Left ventricle myocardium inferior (tissue), 1 donor: ENCODE data around the gene PFKL. TPM values are rescaled to one million over a fixed set of nuclear protein-coding genes. Genes with fewer than 3 reads are reported as not detected.

Experiments used
- DNase-seq: peaks from one replicate; pipeline ENCODE4 v3.0.0-alpha.2; 2020
- H3K27ac ChIP-seq: fragments of 200-600 bp; replicated peaks from 2 replicates; pipeline ENCODE4 v1.8.0; 2021
- H3K27me3 ChIP-seq: fragments of 200-600 bp; 2 replicates; pipeline ENCODE4 v1.8.0; 2021; ENCODE audit warnings: low read depth
- H3K36me3 ChIP-seq: fragments of 200-600 bp; 2 replicates; pipeline ENCODE4 v1.8.0; 2021
- H3K4me1 ChIP-seq: fragments of 200-600 bp; 2 replicates; pipeline ENCODE4 v1.8.0; 2021
- H3K4me3 ChIP-seq: fragments of 200-600 bp; 2 replicates; pipeline ENCODE4 v1.8.0; 2021; ENCODE audit warnings: mild to moderate bottlenecking, moderate library complexity
- H3K9me3 ChIP-seq: fragments of 200-600 bp; replicated peaks from 2 replicates; pipeline ENCODE4 v1.8.0; 2021
- CTCF ChIP-seq: fragments of 200-600 bp; IDR thresholded peaks from 2 replicates; pipeline ENCODE4 v1.8.0; 2021; ENCODE audit warnings: antibody characterized with exemption, mild to moderate bottlenecking, borderline replicate concordance
- intact Hi-C: fragments of 100-400 bp; cut with micrococcal nuclease; formaldehyde crosslinking; loops from one replicate; pipeline ENCODE4 v1.11.0; 2022
- total RNA-seq: library from RNA; stranded (reverse); fragmentation: NEBNext Ultra II Directional; extraction: Animal tissue kit (Norgen Biotek cat#: 25700); gene quantifications from one replicate; pipeline ENCODE4 v1.2.1, GENCODE V29; 2021
- donor health status: DM: no; HTN: yes; CAD: no; lungs with severe emphysema.

PFKL gene
- total RNA-seq, 1 donor from 2014 or later: 47.7 TPM

DNA sequence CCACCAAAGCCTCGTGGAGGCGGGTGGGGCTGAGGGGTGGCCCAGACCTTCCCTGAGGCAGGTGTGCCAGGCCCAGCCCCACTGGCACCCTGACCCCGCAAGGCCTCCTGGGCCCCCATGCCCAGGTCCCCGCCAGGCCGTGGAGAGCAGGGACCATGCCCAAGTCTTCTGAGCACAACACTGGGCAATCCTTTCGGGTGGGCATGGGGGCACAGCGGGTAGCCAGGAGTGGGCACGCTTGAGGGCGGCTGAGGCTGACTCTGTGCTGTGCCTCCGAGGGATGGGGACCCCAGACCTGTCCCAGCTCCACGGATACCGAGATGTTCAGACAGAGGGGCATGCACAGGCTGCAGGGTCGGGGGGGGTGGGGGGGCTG lies 26.4 kb downstream of the PFKL start:
- TF ChIP-seq CTCF: no peak
- no peaks in the 10 kb centered on the region for H3K9me3 ChIP-seq
- intact Hi-C loops: no loop called here
- peaks cover 60% of the 10 kb centered on the region for H3K36me3 ChIP-seq
- DNase-seq: no peak
- no peak overlapping the region for H3K27ac ChIP-seq
- H3K4me3 ChIP-seq: no peak overlapping the region
- no peaks in the 10 kb centered on the region for H3K27me3 ChIP-seq
- no peaks in the 10 kb centered on the region for H3K4me1 ChIP-seq

DNA sequence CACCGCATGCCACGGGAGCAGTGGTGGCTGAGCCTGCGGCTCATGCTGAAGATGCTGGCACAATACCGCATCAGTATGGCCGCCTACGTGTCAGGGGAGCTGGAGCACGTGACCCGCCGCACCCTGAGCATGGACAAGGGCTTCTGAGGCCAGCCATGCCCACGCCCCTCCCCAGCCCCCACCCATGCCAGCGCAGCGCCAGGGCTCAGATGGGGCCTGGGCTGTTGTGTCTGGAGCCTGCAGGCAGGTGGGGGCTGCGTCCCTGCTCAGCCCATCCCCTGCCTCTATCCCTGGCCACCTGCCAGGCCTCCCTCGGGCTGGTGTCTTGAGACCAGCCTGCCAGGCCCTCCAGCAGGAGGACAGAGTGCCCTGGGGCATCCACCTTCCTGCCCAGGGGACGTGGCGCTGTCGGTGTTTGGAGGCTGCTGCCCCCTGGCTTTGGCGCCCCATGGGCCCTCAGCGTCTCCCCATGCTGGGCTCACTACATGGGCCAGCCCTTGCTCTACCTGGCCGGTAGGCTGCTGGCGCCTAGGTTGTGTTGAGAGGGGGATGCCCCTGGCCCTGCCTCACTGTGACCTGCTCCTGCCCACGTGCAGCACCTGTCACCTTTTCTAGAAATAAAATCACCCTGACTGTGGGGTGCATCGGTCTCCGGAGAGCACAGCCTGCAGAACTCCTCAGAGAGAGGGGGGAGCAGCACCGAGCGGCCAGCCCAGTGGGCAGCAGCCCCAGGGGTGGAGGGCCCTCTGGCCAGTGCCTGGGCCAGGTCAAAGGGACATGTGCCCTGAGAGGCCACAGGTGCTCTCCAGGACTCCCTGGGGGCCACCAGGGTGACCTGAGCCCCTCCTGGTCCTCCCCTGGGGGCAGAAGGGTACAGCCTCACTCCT lies 27.1 kb downstream of the PFKL start:
- H3K36me3 ChIP-seq: peaks cover 54% of the 10 kb centered on the region
- no peak overlapping the region for H3K4me3 ChIP-seq
- no peak for TF ChIP-seq CTCF
- intact Hi-C loops: no loop called here
- no peaks in the 10 kb centered on the region for H3K4me1 ChIP-seq
- no peak overlapping the region for H3K27ac ChIP-seq
- no peak for DNase-seq
- no peaks in the 10 kb centered on the region for H3K27me3 ChIP-seq
- no peaks in the 10 kb centered on the region for H3K9me3 ChIP-seq

DNA sequence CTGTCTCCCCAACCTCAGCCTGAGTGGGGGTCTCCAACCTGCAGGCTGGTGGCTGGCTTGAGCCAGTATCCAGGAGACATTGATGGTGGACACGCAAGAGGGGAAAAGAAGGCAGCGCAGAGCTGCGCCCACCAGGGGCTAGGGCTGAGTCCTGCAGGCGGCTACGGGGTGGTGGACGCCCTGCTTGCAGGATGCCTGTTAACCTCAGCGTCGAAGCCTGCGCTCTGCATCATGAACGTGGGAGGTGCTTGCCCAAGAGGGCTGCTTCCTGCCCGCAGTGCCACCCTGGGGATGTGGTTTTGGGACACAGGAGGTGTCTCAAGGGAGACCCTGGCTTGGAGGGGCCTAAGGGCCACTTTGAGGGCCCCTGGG lies 27.7 kb downstream of the PFKL start:
- Histone ChIP-seq H3K4me3 (no peak overlapping the region), H3K27ac (no peak overlapping the region), H3K36me3 (peaks cover 47% of the 10 kb centered on the region), H3K4me1 (no peaks in the 10 kb centered on the region), H3K9me3 (no peaks in the 10 kb centered on the region), H3K27me3 (no peaks in the 10 kb centered on the region)
- intact Hi-C loops: no loop called here
- DNase-seq: no peak
- TF ChIP-seq CTCF: no peak

DNA sequence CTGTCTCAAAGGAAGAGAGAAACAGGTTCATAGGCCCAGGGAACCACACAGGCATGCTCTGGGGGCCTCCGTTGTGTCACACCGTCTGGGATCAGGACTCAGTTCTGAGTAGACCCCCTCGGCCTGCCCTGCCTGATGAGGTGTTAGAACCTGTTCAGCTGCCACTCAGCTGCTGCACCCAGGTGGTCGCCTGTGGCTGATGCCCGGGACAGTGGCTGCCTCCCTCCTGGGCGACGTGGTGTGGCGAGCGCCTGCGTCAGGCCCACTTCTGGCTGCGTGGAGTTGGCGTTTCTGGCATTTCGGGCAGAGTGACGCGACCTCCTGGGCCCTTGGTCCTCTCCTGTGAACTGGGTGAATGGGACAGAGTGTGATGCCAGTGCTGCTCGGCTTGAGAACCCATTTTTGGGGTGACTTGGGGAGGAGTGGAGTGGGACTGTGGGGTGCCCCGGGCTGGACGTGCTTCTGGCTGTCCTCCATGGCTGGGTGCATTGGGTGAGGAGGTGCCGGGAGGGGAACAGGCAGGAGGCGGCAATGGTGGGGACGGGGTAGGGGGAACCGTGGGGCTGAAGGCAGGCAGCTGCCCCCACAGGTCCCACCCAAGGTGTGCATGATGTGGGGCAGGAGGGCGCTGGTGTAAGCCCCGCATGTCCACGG lies 28.5 kb downstream of the PFKL start:
- no peak for TF ChIP-seq CTCF
- no peaks in the 10 kb centered on the region for H3K4me1 ChIP-seq
- H3K9me3 ChIP-seq: no peaks in the 10 kb centered on the region
- H3K27me3 ChIP-seq: no peaks in the 10 kb centered on the region
- peaks cover 40% of the 10 kb centered on the region for H3K36me3 ChIP-seq
- DNase-seq: no peak
- intact Hi-C loops: no loop called here
- H3K4me3 ChIP-seq: no peak overlapping the region
- no peak overlapping the region for H3K27ac ChIP-seq

GRCh38 chr21:44329086-44329889 lies 29.4 kb downstream of the PFKL start:
- intact Hi-C loops: no loop called here
- TF ChIP-seq CTCF: no peak
- Histone ChIP-seq H3K4me3 (no peak overlapping the region), H3K27ac (no peak overlapping the region), H3K36me3 (peaks cover 31% of the 10 kb centered on the region), H3K9me3 (no peaks in the 10 kb centered on the region), H3K4me1 (no peaks in the 10 kb centered on the region), H3K27me3 (no peaks in the 10 kb centered on the region)
- no peak for DNase-seq
